Measurements from ENCODE around the gene THRA. TPM values are rescaled to one million over a fixed set of nuclear protein-coding genes. Genes with fewer than 3 reads are reported as not detected.

Gene THRA
- total RNA-seq, 4 donors from 2014 or later = 34.0 to 52.9 (median 44.8) TPM

Small RNA genes lying within 50 kb of the gene (microRNA-seq; reads per million reads assigned to microRNA genes)
- gene MIR6884 = not detected

Small RNA genes lying within 50 kb of the gene (small RNA-seq; reads per million reads assigned to genes)
- 1,006 reads per million, percentile 99 among the genes with 10 or more reads in this experiment for gene SNORD124

Other genes starting within 250 kb of the THRA start
- gene IKZF3, start 198.7 kb upstream of the THRA start, total RNA-seq = 1 to 10 TPM; 1.8 to 2.8 (median 2.6) TPM
- under 1 TPM in 1 of 4 donors, not detected in 3; 0.40 TPM for gene ZPBP2, start 194.8 kb upstream of the THRA start, total RNA-seq
- 10 to 100 TPM in 1 of 4 donors, 1 to 10 TPM in 3; 7.7 to 13.2 (median 8.3) TPM for gene GSDMB, start 144.3 kb upstream of the THRA start, total RNA-seq
- 100 to 1,000 TPM in 2 of 4 donors, 10 to 100 TPM in 2; 81.4 to 125 (median 99.0) TPM for gene ORMDL3, start 135.4 kb upstream of the THRA start, total RNA-seq
- gene LRRC3C, start 135.2 kb upstream of the THRA start, total RNA-seq = not detected
- not detected for gene GSDMA, start 100.0 kb upstream of the THRA start, total RNA-seq
- gene PSMD3, start 82.2 kb upstream of the THRA start, total RNA-seq = 100 to 1,000 TPM in 1 of 4 donors, 10 to 100 TPM in 3; 65.0 to 100 (median 98.8) TPM
- gene CSF3, start 47.5 kb upstream of the THRA start, total RNA-seq = not detected
- gene MED24, start 8.6 kb upstream of the THRA start, total RNA-seq = 10 to 100 TPM; 37.1 to 68.4 (median 56.6) TPM
- 1 to 10 TPM; 3.4 to 9.9 (median 5.1) TPM for gene NR1D1, start 37.6 kb downstream of the THRA start, total RNA-seq
- 100 to 1,000 TPM in 1 of 4 donors, 10 to 100 TPM in 3; 69.9 to 101 (median 80.4) TPM for gene MSL1, start 59.0 kb downstream of the THRA start, total RNA-seq
- 100 to 1,000 TPM in 1 of 4 donors, 10 to 100 TPM in 3; 88.2 to 103 (median 95.5) TPM for gene CASC3, start 77.6 kb downstream of the THRA start, total RNA-seq
- 1 to 10 TPM; 1.3 to 5.2 (median 4.1) TPM for gene RAPGEFL1, start 114.5 kb downstream of the THRA start, total RNA-seq
- 10 to 100 TPM; 13.2 to 14.6 (median 14.5) TPM for gene WIPF2, start 156.3 kb downstream of the THRA start, total RNA-seq
- 1 to 10 TPM in 1 of 4 donors, under 1 TPM in 3; 0.63 to 5.2 (median 0.79) TPM for gene CDC6, start 224.9 kb downstream of the THRA start, total RNA-seq
- gene RARA, start 246.2 kb downstream of the THRA start, total RNA-seq = 10 to 100 TPM; 20.0 to 60.9 (median 35.2) TPM

Measured in thyroid gland (tissue), 4 donors.